Kidney (tissue), 14 donors: ENCODE data around the gene H2BK1. TPM values are rescaled to one million over a fixed set of nuclear protein-coding genes. Genes with fewer than 3 reads are reported as not detected.

Experiments
- DNase-seq, 5 donors: peaks; one replicate each; pipeline ENCODE4 v3.0.0-alpha.2; 2013 to 2020
- FAIRE-seq: peaks from 2 replicates; lab custom pipeline; 2012; peaks lifted over from hg19 to GRCh38; lab: Jason Lieb, UNC
- H3K27ac ChIP-seq, 2 donors: one replicate each; pipeline ENCODE4 v1.7.0; 2013; ENCODE audit warnings: low read depth in 2 of 2, low read length in 2 of 2, inconsistent platforms in 1 of 2
- H3K27me3 ChIP-seq: one replicate; pipeline ENCODE4 v1.7.1; 2013; ENCODE audit warnings: low read length, inconsistent platforms; ENCODE audit not compliant: control insufficient read depth, insufficient read depth
- H3K36me3 ChIP-seq, 3 donors: one replicate each; pipeline versions ENCODE4 v1.7.0 to v1.7.1; 2013; ENCODE audit warnings: low read length in 3 of 3, control low read depth in 1 of 3, inconsistent platforms in 1 of 3; ENCODE audit not compliant: insufficient read depth in 3 of 3, control insufficient read depth in 2 of 3
- H3K4me1 ChIP-seq, 3 donors: one replicate each; pipeline versions ENCODE4 v1.7.0 to v1.7.1; 2013; ENCODE audit warnings: low read length in 3 of 3, inconsistent platforms in 1 of 3, low read depth in 1 of 3; ENCODE audit not compliant: control insufficient read depth in 2 of 3, insufficient read depth in 2 of 3
- H3K4me3 ChIP-seq, 3 donors: one replicate each; pipeline versions ENCODE4 v1.7.0 to v1.8.1; 2013; ENCODE audit warnings: low read length in 3 of 3, control low read depth in 1 of 3, inconsistent platforms in 1 of 3
- H3K9ac ChIP-seq, 3 donors: one replicate each; pipeline versions ENCODE4 v1.7.0 to v1.7.1; 2013; ENCODE audit warnings: low read length in 3 of 3, control low read depth in 1 of 3, inconsistent platforms in 1 of 3
- H3K9me3 ChIP-seq, 3 donors: one replicate each; pipeline versions ENCODE4 v1.7.0 to v1.7.1; 2013; ENCODE audit warnings: low read length in 3 of 3, control low read depth in 1 of 3, inconsistent platforms in 1 of 3; ENCODE audit not compliant: control insufficient read depth in 2 of 3, insufficient read depth in 1 of 3
- intact Hi-C: fragments of 100-400 bp; cut with DNase I; formaldehyde crosslinking; loops from one replicate; pipeline ENCODE4 v1.11.1; 2022
- polyA plus RNA-seq: library from polyadenylated mRNA; stranded (reverse); fragments of 350-450 nt; fragmentation: Illumina TruSeq; extraction: RNeasy Lipid Tissue Mini Kit (QIAGEN cat#74804); gene quantifications from one replicate; pipeline ENCODE4 v1.2.3, GENCODE V29; 2014; ENCODE audit warnings: low read depth, low replicate concordance; ENCODE audit not compliant: insufficient read depth
- total RNA-seq: library from RNA; stranded (reverse); fragmentation: NEBNext Ultra II Directional; extraction: Animal tissue kit (Norgen Biotek cat#: 25700); gene quantifications from one replicate; pipeline ENCODE4 v1.2.1, GENCODE V29; 2021
- TF ChIP-seq, protein P1 (sequence below): IDR thresholded peaks from 3 replicates; pipeline ENCODE4 v1.5.1; 2012; ENCODE audit warnings: mild to moderate bottlenecking, moderate library complexity, borderline replicate concordance; ENCODE audit not compliant: insufficient read depth; ENCODE audit errors: extremely low read depth
- donor health status: control.
- donor health status: control.
- donor health status: control.
- donor health status: control.
- donor health status: control.
- donor health status: DM: yes; HTN: yes; CAD: no.
- donor health status: Normal renal cell carcinoma (clear cell type).

Gene H2BK1
- total and polyA plus RNA-seq, 2 donors from 2014 or later: not detected

DNA sequence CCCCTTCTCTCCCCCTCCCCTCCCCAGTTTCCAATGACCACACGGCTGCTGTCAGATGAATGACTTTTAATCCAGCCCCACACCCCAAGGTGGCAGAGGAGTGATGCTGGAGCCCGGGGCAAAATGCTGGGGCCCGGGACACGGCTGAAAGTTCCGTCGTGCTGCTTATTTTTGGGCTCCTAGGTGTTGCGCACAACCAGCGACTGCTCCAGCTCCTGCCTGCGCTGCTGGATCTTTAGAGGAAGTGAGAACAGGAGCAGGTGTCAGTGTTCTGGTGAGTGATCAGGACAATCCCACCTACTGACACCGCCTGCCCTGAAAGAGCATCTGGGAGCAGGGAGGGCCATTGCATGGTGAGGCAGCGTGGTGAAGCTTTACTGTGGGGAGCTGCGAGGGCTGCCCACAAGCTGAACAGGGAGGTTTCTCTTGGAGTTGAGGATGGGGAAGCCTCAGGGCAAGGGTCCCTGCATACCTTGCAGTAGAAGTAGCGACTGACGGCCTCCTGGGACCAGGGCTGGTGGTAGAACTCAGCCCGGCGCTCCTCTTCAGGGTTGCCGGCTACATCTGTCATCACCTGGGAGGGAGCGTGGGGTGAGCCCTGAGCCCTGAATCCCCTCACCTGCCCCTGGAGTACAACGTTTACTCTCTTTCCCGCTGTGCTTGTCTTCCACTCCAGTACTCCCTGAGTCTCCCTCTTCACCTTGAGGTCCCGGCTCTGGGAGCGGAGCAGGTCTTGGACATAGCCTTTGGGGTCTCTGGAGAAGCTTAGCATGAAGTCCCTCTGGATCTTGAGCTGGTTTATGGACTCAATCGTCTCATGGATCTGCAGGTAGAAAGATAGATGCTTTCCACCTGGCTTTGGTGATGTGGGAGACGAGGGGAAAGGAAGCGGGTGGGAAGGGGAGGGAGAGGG lies 28.9 kb upstream of the H2BK1 start:
- TF ChIP-seq, protein P1, sequence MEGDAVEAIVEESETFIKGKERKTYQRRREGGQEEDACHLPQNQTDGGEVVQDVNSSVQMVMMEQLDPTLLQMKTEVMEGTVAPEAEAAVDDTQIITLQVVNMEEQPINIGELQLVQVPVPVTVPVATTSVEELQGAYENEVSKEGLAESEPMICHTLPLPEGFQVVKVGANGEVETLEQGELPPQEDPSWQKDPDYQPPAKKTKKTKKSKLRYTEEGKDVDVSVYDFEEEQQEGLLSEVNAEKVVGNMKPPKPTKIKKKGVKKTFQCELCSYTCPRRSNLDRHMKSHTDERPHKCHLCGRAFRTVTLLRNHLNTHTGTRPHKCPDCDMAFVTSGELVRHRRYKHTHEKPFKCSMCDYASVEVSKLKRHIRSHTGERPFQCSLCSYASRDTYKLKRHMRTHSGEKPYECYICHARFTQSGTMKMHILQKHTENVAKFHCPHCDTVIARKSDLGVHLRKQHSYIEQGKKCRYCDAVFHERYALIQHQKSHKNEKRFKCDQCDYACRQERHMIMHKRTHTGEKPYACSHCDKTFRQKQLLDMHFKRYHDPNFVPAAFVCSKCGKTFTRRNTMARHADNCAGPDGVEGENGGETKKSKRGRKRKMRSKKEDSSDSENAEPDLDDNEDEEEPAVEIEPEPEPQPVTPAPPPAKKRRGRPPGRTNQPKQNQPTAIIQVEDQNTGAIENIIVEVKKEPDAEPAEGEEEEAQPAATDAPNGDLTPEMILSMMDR: no peak
- Histone ChIP-seq H3K27me3 (no peaks in the 10 kb centered on the region), H3K27ac (no peak overlapping the region), H3K9me3 (no peaks in the 10 kb centered on the region), H3K4me1 (peaks cover 0 to 10% (median 0%) of the 10 kb centered on the region in 3 donors), H3K4me3 (no peak overlapping the region), H3K36me3 (peaks cover 2 to 15% (median 7%) of the 10 kb centered on the region in 3 donors), H3K9ac (no peak overlapping the region)
- intact Hi-C loops: no loop called here
- DNase-seq: no peak
- FAIRE-seq: no peak

DNA sequence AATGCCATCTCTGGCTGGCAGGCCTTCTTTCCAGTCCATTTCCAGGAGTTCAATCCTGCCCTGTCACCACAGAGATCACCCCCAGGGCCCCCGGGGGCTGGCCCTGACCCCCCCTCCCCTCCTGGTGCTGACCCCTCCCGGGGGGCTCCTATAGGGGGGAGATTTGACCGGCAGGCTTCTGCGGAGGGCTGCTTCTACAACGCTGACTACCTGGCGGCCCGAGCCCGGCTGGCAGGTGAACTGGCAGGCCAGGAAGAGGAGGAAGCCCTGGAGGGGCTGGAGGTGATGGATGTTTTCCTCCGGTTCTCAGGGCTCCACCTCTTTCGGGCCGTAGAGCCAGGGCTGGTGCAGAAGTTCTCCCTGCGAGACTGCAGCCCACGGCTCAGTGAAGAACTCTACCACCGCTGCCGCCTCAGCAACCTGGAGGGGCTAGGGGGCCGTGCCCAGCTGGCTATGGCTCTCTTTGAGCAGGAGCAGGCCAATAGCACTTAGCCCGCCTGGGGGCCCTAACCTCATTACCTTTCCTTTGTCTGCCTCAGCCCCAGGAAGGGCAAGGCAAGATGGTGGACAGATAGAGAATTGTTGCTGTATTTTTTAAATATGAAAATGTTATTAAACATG lies 28.0 kb upstream of the H2BK1 start:
- H3K27ac ChIP-seq: no peak overlapping the region
- peaks cover 2 to 15% (median 7%) of the 10 kb centered on the region in 3 donors for H3K36me3 ChIP-seq
- no peak overlapping the region for H3K4me3 ChIP-seq
- FAIRE-seq (no peak), DNase-seq (peak in 1 of 5 donors; percentile 66)
- peaks cover 0 to 14% (median 6%) of the 10 kb centered on the region in 3 donors for H3K4me1 ChIP-seq
- H3K9me3 ChIP-seq: no peaks in the 10 kb centered on the region
- TF ChIP-seq, protein P1: no peak
- no peaks in the 10 kb centered on the region for H3K27me3 ChIP-seq
- no peak overlapping the region for H3K9ac ChIP-seq
- intact Hi-C loops: no loop called here

DNA sequence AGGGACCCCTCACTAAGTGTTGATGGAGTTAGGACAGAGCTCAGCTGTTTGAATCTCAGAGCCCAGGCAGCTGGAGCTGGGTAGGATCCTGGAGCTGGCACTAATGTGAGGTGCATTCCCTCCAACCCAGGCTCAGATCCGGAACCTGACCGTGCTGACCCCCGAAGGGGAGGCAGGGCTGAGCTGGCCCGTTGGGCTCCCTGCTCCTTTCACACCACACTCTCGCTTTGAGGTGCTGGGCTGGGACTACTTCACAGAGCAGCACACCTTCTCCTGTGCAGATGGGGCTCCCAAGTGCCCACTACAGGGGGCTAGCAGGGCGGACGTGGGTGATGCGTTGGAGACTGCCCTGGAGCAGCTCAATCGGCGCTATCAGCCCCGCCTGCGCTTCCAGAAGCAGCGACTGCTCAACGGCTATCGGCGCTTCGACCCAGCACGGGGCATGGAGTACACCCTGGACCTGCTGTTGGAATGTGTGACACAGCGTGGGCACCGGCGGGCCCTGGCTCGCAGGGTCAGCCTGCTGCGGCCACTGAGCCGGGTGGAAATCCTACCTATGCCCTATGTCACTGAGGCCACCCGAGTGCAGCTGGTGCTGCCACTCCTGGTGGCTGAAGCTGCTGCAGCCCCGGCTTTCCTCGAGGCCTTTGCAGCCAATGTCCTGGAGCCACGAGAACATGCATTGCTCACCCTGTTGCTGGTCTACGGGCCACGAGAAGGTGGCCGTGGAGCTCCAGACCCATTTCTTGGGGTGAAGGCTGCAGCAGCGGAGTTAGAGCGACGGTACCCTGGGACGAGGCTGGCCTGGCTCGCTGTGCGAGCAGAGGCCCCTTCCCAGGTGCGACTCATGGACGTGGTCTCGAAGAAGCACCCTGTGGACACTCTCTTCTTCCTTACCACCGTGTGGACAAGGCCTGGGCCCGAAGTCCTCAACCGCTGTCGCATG lies 27.2 kb upstream of the H2BK1 start:
- no peak for FAIRE-seq
- H3K36me3 ChIP-seq: peaks cover 2 to 15% (median 7%) of the 10 kb centered on the region in 3 donors
- H3K9me3 ChIP-seq: no peaks in the 10 kb centered on the region
- no peaks in the 10 kb centered on the region for H3K27me3 ChIP-seq
- H3K27ac ChIP-seq: no peak overlapping the region
- H3K4me3 ChIP-seq: no peak overlapping the region
- peak in 1 of 5 donors; percentile 72 for DNase-seq
- TF ChIP-seq, protein P1: no peak
- intact Hi-C loops: no loop called here
- peaks cover 0 to 13% (median 6%) of the 10 kb centered on the region in 3 donors for H3K4me1 ChIP-seq
- H3K9ac ChIP-seq: no peak overlapping the region
